ENCODE measurements around the gene LACTB. TPM values are rescaled to one million over a fixed set of nuclear protein-coding genes. Genes with fewer than 3 reads are reported as not detected.

The LACTB gene
- total and polyA plus RNA-seq, 4 donors = 13.2 to 25.3 (median 19.1) TPM

- Histone ChIP-seq H3K9me3 (ENCODE audit: control insufficient read depth in 4 of 4, low read length in 3 of 4) (no peaks in the 10 kb centered on the region), H3K27me3 (ENCODE audit: control insufficient read depth in 4 of 4, insufficient read depth in 4 of 4, low read length in 3 of 4) (no peaks in the 10 kb centered on the region), H3K27ac (ENCODE audit: low read depth in 1 of 2, low read length in 2 of 2) (no peak overlapping the region), H3K9ac (ENCODE audit: low read depth in 1 of 2, low read length in 2 of 2) (no peak overlapping the region), H3K4me3 (ENCODE audit: low read depth in 1 of 3, low read length in 3 of 3) (no peak overlapping the region), H3K4me1 (ENCODE audit: control insufficient read depth in 4 of 4, insufficient read depth in 4 of 4, low read length in 3 of 4) (no peaks in the 10 kb centered on the region), H3K36me3 (ENCODE audit: control insufficient read depth in 4 of 4, insufficient read depth in 3 of 4, low read depth in 1 of 4, low read length in 3 of 4) (no peaks in the 10 kb centered on the region)
- 89% methylated on average over 13 of the region's 13 CpGs for WGBS
- TF ChIP-seq FOXA2 (IDR thresholded peaks at IDR 0.05) (no peak), REST (IDR thresholded peaks at IDR 0.05) (no peak), YY1 (IDR thresholded peaks at IDR 0.05) (no peak)
- no peak for DNase-seq (ENCODE audit: low spot score)
These were observed 41.6 kb upstream of the LACTB start for GRCh38 chr15:63079947-63080626.

DNA sequence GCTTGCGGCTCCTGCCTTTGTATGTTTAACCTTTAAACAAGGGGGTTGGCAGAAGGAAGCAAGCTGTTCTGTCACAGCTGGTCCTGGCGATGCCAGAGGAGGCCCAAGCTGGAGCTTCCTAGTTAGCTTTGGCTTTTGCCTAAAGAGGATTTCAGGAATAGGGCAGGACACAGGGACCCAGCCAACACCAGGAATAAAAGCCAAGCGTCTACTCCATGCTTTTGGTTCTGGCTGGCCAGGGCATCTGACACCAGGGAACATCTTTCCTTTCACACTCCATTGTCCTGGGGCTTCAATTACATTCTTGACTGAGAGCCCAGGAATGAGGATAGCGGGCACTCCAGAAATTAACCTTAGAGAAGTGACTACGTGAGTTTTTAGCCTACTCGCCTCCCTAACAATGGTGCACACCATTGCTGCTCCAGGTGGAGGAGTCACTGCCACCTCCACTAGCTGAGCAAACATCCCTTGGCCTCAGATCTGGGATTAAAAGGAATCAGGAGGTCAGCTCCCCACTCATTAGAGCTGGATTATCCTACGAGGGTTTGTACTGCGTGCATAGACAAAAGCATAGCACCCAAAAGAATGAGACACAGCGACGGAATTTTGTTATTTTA is 40.9 kb upstream of the LACTB start:
- no peaks in the 10 kb centered on the region for H3K4me1 ChIP-seq (ENCODE audit: control insufficient read depth in 4 of 4, insufficient read depth in 4 of 4, low read length in 3 of 4)
- no peaks in the 10 kb centered on the region for H3K9me3 ChIP-seq (ENCODE audit: control insufficient read depth in 4 of 4, low read length in 3 of 4)
- no peak overlapping the region for H3K9ac ChIP-seq (ENCODE audit: low read depth in 1 of 2, low read length in 2 of 2)
- H3K27ac ChIP-seq (ENCODE audit: low read depth in 1 of 2, low read length in 2 of 2) = no peak overlapping the region
- WGBS = 94% methylated on average over 10 of the region's 10 CpGs
- no peak for DNase-seq (ENCODE audit: low spot score)
- TF ChIP-seq TAF1 (conservative IDR thresholded peaks at IDR 0.05) = no peak
- TF ChIP-seq SP1 (IDR thresholded peaks at IDR 0.05) = no peak
- TF ChIP-seq MAX (IDR thresholded peaks at IDR 0.05) = no peak
- no peak for TF ChIP-seq ZBTB33 (IDR thresholded peaks at IDR 0.05)
- TF ChIP-seq JUND (IDR thresholded peaks at IDR 0.05) = no peak
- TF ChIP-seq YY1 (IDR thresholded peaks at IDR 0.05) = no peak
- no peak for TF ChIP-seq EGR1 (IDR thresholded peaks at IDR 0.05; ENCODE audit: low read depth in 2 of 2)
- no peak for TF ChIP-seq FOXA1 (IDR thresholded peaks at IDR 0.05)
- no peak for TF ChIP-seq CTCF (IDR thresholded peaks at IDR 0.05; ENCODE audit: low read depth, low read length, missing input control)
- TF ChIP-seq NR2F2 (IDR thresholded peaks at IDR 0.05) = no peak
- TF ChIP-seq REST (IDR thresholded peaks at IDR 0.05) = no peak
- TF ChIP-seq FOXA2 (IDR thresholded peaks at IDR 0.05) = no peak
- no peak for TF ChIP-seq ATF3 (IDR thresholded peaks at IDR 0.05)
- H3K4me3 ChIP-seq (ENCODE audit: low read depth in 1 of 3, low read length in 3 of 3) = no peak overlapping the region
- H3K27me3 ChIP-seq (ENCODE audit: control insufficient read depth in 4 of 4, insufficient read depth in 4 of 4, low read length in 3 of 4) = no peaks in the 10 kb centered on the region
- no peaks in the 10 kb centered on the region for H3K36me3 ChIP-seq (ENCODE audit: control insufficient read depth in 4 of 4, insufficient read depth in 3 of 4, low read depth in 1 of 4, low read length in 3 of 4)
